Skin epidermis (tissue), 12 donors: Measurements from ENCODE around the gene PRODH2.
"Not testable (repeated sequence)": the region's sequence is repeated elsewhere in the genome, so short reads cannot be mapped to it uniquely, and the experiment has no call there.

Source experiments
- H3K27ac ChIP-seq, 21 experiments: fragments of 200-600 bp; sonication (generic) in 11 of 21; one replicate each; pipeline ENCODE4 v1.5.0; 2020; ENCODE audit warnings: mild to moderate bottlenecking in 3 of 21, inconsistent platforms in 2 of 21, moderate library complexity in 2 of 21
- H3K4me3 ChIP-seq, 7 experiments: fragments of 200-600 bp; sonication (generic) in 2 of 7; one replicate each; pipeline ENCODE4 v1.5.0; 2020; ENCODE audit warnings: inconsistent platforms in 2 of 7, mild to moderate bottlenecking in 2 of 7, moderate library complexity in 1 of 7

PRODH2 gene

DNA sequence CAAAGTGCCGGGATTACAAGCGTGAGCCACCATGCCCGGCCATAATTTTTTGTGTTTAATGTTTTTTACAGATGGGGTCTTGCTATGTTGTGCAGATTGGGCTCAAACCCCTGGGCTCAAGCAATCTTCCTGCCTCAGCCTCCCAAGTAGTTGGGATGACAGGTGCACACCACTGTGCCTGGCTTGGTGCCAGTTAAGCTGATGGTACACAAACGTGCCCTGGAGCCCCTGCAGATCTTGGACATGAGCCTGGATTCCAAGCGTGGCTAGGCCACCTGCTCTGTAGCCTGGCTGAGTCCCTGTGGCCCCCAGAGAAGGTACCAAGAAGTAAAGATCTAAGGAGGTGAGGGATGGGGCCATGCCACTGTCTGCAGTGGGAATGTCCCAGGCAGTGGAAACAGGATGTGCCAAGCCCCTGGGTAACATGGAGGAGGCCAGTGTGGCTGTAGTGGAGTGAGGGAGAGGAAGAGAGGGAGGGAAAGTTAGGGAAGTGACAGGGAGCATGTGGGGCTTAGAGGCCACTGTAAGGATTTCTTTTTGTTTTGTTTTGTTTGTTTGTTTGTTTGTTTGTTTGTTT is 7.0 kb downstream of the PRODH2 start:
- Histone ChIP-seq H3K27ac (no peak overlapping the region), H3K4me3 (no peak overlapping the region)

DNA sequence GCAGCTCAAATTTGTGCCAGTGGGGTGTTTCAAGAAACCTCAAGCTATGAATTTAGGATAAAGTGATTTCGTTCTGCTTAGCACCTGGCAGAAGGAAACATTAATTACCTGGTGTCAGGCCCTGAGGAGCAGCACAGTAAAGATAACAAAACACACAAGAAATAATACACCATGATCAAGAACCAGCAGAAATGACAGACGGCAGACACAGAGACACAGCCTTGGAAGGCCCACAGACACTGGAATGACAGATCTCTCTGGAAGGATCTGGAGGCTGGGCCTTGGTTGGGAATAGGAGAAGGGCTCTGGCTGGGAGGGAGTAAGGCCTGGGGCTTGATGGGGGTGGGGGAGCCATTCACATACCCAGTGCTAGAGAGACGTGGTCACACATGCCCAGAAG is 10.8 kb downstream of the PRODH2 start:
- Histone ChIP-seq H3K4me3 (no peak overlapping the region), H3K27ac (no peak overlapping the region)

DNA sequence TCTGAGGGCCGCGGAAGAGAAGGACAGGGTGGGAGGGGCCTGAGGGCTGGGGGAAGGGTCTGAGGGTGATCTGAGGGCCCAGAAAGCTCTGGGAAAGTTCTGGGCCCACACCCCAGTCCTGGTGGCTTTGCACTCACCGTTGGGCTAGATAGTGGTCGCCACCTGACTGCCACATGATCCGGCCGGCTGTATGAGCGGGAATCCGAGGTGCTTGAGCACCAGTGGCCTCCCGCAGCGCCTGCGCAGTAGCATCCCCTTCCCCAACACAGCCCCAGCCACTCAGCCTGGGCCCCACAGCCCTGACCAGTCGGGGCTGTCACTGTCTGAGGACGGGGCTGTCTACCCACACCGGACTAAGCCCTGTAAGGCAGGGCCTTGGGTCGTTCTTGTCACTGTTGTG is 15.0 kb downstream of the PRODH2 start:
- H3K4me3 ChIP-seq: no peak overlapping the region
- no peak overlapping the region for H3K27ac ChIP-seq

DNA sequence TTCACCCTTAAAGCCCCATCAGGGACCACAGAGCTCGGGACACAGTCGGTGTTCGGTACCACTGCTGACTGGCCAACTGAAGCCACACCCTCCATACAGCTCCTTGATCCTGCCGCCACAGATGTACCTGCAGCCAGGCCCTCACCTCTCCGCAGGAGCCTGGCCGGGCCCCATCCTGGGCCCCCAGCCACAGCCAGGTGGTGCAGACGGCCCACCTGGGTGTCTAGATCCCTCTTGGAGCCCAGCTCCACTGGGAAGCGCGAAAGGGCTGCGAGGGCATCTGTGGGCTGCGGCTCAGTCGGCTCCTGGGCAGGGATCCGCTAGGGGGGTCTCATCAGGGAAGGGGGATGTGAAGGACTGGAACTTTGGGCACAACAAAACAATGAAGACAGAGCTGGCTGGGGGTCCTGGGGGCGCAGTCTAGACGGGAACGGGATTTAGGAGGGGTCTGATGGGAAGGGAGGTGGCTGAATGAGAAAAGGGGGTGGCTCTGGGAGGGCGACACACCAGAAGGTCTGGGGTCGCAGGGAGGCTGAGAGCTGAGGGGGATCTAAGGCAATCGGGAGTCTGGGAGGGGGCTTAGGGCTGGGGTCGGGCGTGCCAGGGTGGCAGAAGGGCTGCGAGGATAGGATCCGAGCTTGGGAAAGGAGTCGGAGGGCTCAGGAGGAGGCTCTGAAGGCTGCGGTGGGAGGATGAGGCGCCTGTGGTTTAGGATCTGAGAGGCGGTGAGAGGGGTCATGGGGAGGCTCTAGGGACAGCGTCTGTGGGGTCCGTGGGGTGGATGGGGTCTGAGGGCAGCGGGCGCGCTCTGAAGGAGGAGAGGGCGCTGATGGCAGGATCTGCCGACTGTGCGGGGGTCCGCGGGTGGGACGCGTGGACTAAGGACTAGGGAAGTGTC is 15.8 kb downstream of the PRODH2 start:
- Histone ChIP-seq H3K4me3 (no peak overlapping the region), H3K27ac (no peak overlapping the region)

DNA sequence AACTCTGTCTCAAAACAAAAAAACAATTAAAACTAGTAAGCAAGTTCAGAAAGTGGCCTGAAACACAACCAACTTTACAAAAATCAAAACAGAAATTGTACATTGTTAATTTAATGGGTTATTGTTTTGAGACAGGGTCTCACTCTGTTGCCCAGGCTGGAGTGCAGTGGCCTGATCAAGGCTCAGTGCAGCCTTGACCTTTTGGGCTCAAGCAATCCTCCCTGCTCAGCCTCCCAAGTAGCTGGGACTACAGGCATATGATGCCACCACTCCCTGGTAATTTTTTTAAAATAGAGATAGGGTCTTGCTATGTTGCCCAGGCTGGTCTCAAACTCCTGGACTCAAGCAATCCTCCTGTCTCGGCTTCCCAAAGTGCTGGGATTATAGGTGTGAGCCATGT is 17.1 kb downstream of the PRODH2 start:
- not testable (repeated sequence) for H3K4me3 ChIP-seq, H3K27ac ChIP-seq

DNA sequence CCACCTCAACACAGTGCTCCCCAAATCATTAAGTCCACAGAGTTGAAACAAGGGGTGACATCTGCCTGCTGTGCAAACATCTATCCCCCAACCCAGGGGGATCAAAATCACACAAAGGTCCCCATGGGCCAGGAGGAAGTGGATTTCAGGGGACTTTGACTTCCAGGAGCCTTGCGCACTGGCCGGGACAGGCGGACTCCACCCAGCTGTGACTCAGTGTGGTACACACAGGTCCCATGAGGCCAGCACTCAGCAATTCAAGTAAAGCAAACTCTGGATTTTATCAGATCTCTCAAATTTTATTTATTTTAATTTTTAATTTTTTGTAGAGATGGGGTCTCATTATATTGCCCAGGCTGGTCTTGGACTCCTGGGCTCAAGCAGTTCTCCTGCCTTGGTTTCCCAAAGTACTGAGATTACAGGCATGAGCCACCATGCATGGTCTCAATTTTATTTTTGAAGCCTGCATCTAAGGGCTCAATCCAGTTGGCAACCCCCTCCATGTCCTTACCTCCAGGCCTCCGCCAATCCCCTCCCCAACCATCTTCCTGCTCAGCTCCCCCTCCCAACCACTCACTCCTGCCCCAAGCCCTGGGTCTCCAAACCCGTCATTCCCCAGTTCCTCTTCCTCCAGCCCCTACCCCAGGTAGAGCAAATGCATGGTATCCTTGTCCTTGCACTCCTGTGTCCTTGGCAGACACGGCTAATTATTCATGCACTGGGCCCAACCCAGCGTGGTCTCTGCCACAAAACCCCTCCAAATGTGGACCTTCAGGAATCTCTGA is 19.1 kb downstream of the PRODH2 start:
- Histone ChIP-seq H3K27ac (no peak overlapping the region), H3K4me3 (no peak overlapping the region)

DNA sequence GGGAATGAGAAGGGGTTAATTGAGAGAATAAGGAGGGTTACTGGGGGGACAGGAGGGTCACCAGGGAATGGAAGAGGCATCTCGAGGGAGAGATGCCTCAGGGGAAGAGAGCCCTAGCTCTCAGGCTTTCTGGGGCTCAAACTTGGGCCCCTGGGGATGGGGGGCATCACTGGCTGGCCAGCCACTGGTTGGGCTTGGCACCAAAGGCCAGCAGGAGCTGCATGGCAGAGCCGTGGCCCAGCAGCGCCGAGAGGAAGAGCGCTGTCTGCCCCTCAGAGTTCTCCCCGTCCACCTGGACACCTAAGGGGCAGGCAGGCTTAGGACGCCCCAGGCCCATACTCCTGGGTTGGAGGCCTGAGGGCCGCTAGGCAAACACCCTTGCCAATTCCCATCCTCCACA is 19.8 kb downstream of the PRODH2 start:
- Histone ChIP-seq H3K27ac (no peak overlapping the region), H3K4me3 (no peak overlapping the region)

DNA sequence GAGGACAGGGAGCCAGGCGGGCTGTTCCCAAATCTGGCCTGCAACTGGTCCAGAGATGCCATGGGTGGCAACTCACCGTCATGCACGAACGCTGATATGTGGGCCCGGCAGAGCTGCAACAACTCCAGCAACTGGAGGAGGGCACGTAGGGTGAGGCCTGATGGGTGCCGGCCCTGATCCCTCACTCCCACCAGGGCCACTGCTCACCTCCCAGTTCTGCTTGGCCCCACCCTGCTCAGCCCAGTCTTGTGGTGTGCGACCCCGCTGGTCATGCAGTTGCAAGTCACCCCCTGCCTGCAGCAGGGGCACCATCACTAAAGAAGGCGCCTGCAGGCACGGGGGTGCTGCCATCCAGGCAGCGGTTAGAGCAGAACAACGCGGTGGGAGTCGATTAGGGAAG is 20.3 kb downstream of the PRODH2 start:
- Histone ChIP-seq H3K27ac (no peak overlapping the region), H3K4me3 (no peak overlapping the region)

DNA sequence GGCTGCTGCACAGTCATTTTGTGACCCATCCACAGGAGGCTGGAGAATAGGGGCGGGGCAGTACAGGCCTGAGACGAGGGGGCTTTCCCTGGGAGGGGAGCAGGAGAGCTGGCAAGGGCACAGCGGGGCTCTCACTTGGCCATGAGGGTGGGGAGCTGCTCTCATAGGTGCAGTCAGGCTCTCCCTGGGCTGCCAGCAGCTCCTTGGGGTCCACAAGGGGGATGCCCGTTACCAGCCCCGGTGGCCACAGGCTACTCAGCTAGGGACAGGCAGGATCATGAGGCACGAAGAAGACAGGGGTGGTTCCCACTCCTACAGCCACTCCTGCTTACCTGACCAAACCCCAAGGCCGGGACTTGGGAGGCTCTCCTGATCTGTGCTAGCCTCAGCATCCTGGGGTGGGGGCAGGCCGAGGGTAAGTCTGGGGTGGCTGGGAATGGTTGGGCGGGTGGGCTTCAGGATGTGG is 20.8 kb downstream of the PRODH2 start:
- H3K4me3 ChIP-seq: no peak overlapping the region
- no peak overlapping the region for H3K27ac ChIP-seq

DNA sequence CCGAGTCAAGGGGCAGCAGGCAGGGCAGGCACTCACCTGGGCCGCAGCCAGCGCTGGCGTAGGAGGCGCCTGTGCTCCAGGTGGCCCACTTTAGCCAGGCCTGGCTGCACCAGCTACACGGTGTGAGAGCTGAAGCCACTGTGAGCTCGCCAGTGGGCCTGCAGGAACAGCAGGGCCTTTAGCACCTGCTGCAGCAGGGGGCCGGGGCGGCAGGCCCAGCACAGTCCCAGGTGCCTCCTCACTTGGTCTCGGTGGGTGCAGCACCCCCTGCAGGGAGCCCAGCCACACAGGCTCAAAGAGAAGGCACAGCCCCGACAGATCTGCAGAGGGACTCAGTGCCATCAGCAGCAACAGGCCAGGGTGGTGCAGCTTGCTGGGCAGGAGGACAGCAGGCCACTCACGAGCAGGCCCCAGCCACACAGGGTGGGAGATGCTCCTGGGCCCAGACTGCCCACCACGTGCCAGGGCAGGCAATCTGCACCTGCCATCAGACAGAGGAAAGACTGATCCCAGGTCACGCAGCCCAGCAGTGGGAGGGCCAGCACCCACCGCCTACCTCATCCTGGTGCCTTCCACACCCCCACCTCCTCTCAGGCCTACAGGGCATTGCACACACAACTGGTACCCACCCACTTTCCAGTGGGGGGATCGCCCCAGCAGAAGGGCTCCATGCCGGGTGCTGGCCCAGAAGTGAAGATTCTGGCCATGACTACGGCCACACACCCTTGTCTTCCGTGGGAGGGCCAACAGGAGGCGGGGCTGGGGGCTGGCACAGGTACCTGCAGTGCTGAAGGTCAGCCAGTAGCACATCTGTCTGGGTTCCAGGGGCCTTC is 21.4 kb downstream of the PRODH2 start:
- Histone ChIP-seq H3K27ac (no peak overlapping the region), H3K4me3 (no peak overlapping the region)

DNA sequence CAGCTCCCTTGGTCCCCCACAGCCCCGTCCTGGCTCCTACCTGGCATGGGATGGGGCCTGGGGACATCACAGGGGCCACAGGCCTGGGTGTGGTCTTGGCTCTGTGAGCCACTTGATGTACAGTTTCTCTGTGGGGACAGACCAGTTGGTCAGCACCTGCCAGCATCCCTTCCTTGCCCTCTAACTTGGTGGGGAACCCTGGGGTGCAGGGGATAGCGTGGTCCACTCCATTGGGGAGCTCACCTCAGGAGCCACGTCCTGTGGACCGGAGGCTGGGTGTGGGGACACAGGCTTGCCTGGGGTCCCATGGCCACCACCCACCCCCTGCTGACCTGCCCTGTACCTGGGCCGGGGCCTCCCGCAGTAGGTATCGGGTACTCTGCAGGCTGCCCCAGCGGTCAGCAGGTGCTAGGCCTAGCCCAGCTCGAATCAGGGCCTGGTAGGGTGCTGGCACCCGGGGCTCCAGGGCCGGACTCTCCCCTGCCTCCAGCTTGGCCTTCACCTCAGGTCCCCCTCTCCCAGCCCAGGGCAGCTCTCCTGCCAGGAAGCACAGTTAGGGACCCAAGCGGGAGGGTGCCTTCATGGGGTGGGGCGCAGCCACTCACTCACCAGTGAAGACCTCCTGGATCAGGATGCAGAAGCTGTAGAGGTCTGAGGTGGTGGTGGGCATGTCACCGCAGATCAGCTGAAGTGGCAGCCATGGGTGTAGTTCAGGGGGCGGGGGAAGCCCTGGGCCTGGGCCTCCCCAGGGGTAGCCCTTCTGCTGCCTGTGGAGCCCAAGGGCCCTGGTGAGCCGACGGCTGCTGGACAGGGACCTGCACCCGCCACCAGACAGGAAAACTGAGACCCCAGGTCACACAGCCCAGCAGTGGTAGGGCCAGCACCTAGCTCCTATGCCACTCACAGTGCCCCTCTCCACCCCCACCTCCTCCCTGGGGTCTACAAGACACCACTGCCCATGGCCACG is 22.4 kb downstream of the PRODH2 start:
- no peak overlapping the region for H3K4me3 ChIP-seq
- H3K27ac ChIP-seq: no peak overlapping the region

DNA sequence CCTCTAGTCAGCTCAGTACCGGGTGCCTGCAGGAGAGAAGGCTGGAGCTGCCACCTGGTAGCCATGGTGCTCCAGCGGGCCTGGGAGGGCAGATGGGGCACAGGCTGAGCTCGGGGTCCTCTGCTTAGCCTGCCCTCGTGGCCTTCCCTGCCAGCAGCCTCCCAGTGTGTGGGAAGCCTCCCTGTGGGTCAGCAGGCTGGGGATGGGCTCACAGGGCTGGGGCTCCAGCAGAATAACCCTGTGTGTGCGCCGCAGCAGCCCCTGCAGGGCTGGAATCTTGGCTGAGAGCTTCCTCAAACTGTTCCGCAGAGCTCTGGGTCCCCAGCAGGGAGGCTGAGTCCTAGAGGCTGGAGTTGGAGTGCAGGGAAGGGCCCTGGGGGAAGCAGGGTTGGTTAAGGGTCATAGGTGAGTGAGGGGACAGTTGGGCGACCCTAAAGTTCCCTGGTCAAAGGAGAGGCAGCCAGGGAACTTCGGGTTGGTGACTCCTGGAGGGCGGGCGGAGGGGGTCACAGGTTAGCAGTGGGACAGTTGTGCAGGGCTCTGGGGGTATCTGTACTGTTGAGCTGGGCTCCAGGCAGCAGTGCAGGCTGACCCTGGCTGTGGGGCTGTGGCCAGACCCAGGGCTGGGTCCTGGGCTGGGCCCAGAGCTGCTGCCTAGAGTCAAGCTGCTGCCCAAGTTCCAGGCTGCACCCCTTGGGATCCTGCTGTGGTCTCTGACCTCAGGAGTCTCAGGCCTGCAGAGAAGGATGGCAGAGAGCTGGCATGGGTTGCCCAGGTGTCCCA is 23.3 kb downstream of the PRODH2 start:
- no peak overlapping the region for H3K4me3 ChIP-seq
- H3K27ac ChIP-seq: no peak overlapping the region

DNA sequence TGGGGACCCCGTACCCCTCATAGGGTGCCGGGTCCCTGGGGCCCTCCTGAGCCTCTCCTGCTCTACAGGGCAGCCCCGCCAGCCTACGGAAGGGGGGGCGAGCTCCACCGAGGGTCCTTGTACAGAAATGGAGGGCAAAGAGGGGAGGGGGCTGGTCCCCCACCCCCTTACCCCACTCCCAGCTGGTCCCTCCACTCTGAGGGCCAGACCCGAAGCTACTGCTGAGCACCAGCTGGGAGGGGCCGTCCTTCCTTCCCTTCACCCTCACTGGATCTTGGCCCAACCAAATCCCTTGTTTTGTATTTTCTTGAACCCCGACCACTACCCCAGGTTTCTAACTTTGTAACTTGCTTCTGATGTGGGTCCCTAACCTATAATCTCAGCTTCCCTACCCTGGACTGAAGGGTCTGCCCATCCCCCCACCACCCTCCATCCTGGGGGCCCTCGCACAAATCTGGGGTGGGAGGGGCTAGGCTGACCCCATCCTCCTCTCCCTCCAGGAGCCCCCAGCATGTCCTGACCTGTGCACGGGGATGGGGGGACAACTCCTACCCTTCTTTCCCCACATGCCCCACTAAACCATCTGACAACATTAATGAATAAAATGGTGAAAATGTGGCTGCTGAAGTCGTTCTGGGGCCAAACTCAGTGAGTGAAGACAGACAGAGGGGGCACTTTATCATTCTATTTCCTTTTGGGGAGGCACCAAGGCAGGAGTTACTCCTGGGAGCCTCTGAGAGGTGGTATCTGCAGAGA is 24.3 kb downstream of the PRODH2 start:
- H3K27ac ChIP-seq: no peak overlapping the region
- no peak overlapping the region for H3K4me3 ChIP-seq

DNA sequence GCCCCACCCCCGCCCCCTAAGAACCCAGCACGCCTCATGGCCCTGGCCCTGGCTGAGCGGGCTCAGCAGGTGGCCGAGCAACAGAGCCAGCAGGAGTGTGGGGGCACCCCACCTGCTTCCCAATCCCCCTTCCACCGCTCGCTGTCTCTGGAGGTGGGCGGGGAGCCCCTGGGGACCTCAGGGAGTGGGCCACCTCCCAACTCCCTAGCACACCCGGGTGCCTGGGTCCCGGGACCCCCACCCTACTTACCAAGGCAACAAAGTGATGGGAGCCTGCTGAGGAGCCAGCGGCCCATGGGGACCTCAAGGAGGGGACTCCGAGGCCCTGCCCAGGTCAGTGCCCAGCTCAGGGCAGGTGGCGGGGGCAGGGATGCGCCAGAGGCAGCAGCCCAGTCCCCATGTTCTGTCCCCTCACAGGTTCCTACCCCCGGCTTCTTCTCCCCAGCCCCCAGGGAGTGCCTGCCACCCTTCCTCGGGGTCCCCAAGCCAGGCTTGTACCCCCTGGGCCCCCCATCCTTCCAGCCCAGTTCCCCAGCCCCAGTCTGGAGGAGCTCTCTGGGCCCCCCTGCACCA is 25.3 kb downstream of the PRODH2 start:
- Histone ChIP-seq H3K27ac (no peak overlapping the region), H3K4me3 (no peak overlapping the region)

DNA sequence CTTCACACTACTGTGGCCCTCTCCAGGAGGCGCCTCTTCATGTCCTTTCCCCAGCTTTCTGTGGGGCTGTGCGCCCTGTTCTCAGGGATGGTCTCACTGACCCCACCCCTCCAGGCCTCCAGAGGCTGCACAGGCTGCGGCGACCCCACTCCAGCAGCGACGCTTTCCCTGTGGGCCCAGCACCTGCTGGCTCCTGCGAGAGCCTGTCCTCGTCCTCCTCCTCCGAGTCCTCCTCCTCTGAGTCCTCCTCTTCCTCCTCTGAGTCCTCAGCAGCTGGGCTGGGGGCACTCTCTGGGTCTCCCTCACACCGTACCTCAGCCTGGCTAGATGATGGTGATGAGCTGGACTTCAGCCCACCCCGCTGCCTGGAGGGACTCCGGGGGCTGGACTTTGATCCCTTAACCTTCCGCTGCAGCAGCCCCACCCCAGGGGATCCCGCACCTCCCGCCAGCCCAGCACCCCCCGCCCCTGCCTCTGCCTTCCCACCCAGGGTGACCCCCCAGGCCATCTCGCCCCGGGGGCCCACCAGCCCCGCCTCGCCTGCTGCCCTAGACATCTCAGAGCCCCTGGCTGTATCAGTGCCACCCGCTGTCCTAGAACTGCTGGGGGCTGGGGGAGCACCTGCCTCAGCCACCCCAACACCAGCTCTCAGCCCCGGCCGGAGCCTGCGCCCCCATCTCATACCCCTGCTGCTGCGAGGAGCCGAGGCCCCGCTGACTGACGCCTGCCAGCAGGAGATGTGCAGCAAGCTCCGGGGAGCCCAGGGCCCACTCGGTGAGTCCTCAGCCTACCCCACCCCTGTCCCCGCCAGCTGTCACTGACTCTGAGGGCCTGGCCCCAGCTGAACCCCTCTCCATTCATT is 26.1 kb downstream of the PRODH2 start:
- Histone ChIP-seq H3K4me3 (no peak overlapping the region), H3K27ac (no peak overlapping the region)

DNA sequence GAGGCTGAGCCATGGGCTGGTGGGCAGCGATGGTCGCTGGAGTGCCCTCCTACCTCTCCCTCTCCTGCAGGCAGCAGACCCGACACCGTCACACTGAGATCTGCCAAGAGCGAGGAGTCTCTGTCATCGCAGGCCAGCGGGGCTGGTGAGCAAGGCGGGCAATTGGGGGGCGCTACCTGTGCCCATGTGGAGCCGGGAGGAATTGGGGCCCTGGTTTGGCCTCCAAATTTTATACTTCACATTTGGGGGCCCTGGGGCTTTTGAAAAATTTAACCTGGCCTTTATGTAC is 27.4 kb downstream of the PRODH2 start:
- Histone ChIP-seq H3K4me3 (no peak overlapping the region), H3K27ac (no peak overlapping the region)
